HG02852 (cell line): ENCODE data around the gene GSN.
A peak's percentile ranks its signal among the peaks of the same experiment; 100 is the strongest.

Experiments
- ATAC-seq: cut with Tn5 transposase; IDR thresholded peaks from one replicate; pipeline ENCODE4 v1.9.1; 2021; ENCODE audit warnings: mild to moderate bottlenecking, moderate library complexity; ENCODE audit not compliant: unreplicated experiment

Gene GSN

DNA sequence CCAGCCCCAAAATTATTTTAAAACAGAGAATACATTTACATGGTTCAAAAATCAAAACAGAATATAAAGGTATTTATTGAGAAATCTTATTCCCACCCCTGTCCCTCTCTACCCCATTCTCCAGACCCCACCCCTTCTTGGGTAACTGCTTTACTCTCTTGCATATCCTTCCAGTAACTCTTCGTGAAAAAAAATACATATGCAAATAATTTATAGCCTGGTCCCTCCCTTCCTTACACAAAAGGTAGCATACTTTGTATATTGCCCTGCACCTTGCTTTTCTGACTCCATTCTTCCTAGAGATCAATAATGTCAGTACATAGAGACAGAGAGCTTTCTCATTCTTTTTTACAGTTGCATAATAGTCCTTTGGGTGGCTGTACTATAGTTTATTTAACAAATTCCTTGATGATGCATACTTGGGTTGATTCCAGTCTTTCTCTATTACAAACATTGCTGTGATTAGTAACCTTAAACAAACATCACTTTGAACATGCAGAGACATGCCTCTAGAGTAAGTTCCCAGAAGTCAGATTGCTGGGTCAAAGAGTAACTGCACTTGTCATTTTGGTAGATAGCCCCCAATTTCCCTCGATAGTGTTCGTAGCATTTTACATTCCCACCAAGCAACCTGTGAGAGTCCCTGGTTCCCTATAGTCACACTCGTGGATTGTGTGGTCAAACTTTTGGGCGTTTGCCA lies 54.2 kb downstream of the GSN start:
- ATAC-seq: no peak

DNA sequence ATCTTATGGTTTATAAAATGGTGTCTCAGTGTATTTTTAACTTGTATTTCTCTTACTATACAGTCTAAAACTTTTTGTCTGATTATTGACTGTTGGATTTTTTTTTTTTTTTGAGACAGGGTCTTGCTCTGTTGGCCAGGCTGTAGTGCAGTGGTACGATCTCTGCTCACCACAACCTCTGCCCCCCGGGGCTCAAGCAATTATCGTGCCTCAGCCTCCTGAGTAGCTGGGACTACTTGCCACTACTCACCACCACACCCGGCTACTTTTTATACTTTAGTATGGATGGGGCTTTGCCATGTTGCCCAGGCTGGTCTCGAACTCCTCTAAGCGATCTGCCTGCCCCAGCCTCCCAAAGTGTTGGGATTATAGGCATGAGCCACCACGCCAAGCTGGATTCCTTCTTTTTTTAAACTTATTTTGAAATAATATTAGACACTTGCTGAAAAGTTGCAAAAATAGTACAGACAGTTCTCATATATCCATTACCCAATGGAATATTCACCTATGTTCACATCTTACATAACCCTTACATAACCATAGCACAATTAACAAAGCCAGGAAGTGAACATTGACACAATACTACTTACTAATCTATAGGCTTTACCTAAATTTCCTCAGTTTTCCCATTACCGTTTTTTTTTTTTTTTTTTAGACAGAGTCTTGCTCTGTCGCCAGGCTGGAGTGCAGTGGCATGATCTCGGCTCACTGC lies 54.9 kb downstream of the GSN start:
- no peak for ATAC-seq

DNA sequence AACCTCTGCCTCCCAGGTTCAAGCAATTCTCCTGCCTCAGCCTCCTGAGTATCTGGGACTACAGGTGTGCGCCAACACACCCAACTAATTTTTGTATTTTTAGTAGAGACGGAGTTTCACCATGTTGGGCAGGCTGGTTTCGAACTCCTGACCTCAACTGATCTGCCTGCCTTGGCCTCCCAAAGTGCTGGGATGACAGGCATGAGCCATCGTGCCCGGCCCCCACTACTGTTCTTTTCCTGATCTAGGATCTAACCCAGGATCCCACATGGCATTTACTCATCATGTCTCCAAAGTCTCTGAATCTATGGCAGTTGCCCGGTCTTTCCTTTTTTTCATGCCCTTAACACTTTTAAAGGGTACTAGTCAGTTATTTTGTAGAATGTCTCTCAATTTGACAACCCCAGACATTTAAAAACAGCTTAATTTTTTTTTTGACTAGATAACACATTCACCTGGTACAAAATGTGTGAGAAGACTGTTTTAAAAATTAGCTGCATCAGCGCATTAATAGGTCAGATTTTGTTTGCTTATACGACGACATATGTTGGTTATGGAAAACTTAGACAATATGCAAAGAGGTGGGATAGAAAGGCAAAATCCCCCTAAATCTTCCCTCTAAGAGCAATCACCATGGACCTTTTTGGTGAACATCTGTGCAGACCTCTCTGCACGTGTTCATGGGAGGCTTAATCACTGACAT lies 55.6 kb downstream of the GSN start:
- no peak for ATAC-seq

DNA sequence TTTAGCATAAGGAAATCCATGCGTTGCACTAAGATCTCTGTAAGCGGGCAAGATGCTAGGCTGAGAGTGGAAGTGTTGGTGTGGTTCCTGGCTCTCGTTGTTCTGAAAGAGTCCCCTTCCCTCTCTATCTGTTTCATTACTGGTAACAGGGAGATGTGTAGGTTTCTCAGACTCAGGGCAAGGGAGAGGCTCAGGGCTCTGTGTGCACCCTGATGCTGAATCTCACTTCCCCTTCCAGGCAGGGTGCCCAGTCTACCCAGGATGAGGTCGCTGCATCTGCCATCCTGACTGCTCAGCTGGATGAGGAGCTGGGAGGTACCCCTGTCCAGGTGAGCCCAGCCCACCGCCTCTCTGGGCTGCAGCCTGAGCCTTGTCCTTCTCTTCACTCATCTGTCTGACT lies 56.4 kb downstream of the GSN start:
- ATAC-seq: no peak

DNA sequence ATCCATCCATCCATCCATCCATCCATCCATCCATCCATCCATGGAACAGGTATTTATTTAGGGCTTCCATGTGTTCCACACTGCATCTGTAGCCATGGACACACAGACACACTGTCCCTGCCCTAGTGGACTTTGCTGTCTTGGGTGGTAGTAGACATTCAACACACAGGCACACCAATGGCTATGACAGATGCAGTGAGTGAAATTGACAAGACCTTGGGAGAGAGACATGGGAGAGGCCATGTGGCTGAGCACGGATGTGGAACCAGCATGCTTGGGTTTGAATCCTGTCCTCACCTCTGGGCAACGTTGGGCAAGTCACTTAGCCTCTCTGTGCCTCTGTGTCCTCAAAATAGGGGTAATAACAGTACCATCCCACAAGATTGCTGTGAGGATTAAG lies 56.8 kb downstream of the GSN start:
- ATAC-seq: no peak

DNA sequence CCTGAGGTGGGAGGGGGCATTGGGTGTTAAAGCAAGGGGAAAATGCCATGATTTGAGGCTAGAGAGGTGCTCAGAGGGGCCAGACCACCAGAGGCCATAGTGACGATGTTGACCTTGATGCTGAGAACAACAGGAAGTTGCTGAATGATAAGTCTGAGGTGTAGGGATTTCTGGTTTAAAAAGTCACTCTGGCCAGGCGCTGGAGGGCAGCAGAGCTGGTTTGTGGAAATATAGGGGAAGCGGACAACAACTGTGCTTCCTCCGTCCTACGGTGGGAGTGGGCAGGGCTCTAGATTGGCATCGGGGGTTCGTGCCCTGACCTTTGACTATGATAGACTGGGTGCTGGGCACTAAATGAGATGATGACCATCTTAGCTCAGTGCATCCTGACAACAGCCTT lies 57.4 kb downstream of the GSN start:
- no peak for ATAC-seq

DNA sequence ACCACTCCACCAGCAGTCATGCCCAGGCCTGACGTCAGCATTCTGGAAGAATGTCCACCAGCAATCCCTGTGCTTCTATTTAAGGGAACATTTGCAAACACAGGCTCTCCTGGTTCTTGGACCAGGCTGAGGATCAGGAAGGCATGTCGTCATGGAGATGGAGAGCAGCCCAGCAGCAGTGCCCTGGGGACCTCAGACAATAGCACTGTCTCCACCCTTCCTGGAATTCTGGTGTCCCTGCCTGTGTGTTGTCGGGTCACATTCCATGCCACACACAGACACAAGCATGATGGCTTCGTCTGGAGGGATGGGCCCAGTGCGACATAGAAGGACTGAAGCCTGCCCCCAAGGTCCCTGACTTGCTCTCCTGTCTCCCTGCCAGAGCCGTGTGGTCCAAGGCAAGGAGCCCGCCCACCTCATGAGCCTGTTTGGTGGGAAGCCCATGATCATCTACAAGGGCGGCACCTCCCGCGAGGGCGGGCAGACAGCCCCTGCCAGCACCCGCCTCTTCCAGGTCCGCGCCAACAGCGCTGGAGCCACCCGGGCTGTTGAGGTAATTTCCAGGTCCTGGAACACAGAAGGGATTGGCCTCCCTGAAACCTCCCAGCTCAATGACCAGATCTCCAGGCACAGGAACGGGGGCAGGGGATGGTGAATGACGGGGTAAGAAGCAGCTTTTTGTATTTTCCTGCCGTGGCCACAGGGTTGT lies 58.3 kb downstream of the GSN start:
- no peak for ATAC-seq

DNA sequence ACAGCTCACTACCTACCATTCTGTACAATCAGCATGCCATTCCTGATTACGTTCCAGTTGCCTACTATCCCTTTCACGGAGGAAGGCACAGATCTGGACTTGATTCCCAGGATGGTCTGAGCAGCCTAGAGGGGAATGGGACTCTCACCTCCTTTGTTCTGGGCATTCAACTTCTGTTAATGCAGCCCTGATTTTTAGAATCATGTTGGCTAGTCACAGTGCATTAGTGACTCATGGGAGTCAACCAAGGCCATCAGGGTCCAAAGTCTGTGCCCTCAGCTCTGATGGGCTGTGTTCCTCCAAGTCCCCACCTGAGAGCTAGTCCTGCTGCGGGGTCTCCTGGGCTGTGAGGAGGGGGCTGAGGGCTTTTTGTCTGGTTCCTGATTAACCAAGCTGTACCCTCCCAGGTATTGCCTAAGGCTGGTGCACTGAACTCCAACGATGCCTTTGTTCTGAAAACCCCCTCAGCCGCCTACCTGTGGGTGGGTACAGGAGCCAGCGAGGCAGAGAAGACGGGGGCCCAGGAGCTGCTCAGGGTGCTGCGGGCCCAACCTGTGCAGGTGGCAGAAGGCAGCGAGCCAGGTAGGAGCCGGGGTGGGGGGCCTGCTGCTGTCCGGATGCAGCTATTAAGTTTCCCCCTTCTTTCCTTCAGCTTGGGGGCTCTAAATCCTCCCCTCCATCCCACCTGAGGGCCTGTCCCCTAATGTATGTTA lies 59.1 kb downstream of the GSN start:
- ATAC-seq: no peak

DNA sequence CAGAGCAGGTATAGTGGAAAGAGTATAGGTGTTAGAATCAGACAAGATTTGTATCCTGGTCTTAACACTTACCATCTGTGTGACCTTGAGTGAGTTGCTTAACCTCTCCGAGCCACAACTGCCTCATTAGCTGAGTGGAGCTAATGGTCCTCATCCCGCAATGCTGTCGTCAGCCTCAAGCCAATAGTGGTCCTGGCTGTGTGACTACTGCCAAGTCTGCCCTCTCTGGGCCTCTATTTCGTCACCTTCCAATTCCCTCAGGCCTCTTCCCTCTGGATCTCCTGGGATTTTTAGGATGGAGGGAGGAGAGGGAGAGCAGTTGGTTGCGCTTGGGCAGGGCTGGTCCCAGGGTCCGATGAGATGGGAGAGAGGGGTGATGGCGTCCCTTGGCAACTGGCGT lies 60.5 kb downstream of the GSN start:
- no peak for ATAC-seq

DNA sequence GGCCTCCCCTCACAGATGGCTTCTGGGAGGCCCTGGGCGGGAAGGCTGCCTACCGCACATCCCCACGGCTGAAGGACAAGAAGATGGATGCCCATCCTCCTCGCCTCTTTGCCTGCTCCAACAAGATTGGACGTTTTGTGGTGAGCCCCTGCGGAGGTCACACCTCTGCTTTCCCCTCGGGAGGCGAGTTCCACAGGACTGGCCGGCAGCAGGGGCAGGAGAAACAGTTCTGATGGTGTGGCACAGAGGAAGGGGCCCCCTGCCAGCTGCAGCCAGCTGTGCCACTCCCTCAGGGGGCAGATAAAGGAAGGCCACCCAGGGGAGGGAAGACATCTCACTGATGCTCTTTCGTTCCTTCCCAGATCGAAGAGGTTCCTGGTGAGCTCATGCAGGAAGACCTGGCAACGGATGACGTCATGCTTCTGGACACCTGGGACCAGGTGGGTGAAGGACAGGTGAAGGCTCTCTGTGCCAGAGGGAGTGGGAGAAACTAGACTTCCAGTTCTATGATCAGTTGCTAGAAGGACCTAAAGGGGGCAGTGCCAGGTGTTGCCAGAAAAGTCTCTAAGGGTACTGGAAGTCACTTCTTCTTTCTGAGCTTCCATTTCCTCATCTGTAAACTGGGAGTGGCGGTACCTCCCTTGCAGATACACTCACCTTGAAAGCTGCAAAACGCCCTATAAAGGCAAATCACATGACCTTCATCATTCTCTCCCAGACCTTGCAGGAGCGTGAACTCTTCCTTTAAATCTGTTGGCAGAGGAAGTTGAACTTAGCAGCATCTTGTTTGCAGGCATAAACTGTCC lies 61.1 kb downstream of the GSN start:
- no peak for ATAC-seq

DNA sequence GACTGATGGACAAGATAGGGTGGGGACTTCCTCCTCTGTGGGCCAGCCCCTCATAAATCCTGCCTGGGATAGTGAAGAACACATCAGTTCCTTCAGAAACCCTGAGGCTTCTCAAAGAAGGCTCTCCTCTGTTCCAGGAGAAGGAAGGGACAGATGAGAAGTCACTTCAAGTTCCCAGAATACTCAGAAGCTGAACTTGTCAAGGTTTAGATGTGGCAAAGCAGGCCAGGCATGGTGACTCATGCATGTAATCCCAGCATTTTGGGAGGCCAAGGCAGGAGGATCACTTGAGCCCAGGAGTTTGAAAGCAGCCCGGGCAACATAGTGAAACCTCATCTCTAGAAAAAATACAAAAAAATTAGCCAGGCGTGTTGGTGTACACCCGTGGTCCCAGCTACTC lies 63.6 kb downstream of the GSN start:
- no peak for ATAC-seq

DNA sequence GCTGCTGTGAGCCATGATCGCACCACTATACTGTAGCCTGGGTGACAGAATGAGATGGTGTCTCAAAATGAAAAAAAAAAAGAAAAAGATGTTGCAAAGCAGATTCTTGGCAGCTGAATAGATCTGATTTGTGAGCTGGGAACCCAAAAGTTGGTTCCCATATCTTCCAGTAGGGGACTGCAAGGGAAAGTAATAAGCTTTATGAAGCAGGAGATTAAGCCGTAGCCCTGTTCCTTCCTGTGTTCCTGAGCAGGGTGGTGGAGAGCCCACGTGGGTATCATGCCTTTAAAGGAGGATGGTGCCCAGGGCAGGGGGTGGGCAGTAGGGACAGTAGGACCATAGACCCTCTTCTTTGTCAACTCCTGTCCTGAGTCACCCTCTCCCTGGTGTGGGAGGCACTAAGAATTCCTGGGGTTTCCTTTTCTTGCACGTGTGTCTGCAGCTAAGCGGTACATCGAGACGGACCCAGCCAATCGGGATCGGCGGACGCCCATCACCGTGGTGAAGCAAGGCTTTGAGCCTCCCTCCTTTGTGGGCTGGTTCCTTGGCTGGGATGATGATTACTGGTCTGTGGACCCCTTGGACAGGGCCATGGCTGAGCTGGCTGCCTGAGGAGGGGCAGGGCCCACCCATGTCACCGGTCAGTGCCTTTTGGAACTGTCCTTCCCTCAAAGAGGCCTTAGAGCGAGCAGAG lies 64.2 kb downstream of the GSN start:
- ATAC-seq: no peak

DNA sequence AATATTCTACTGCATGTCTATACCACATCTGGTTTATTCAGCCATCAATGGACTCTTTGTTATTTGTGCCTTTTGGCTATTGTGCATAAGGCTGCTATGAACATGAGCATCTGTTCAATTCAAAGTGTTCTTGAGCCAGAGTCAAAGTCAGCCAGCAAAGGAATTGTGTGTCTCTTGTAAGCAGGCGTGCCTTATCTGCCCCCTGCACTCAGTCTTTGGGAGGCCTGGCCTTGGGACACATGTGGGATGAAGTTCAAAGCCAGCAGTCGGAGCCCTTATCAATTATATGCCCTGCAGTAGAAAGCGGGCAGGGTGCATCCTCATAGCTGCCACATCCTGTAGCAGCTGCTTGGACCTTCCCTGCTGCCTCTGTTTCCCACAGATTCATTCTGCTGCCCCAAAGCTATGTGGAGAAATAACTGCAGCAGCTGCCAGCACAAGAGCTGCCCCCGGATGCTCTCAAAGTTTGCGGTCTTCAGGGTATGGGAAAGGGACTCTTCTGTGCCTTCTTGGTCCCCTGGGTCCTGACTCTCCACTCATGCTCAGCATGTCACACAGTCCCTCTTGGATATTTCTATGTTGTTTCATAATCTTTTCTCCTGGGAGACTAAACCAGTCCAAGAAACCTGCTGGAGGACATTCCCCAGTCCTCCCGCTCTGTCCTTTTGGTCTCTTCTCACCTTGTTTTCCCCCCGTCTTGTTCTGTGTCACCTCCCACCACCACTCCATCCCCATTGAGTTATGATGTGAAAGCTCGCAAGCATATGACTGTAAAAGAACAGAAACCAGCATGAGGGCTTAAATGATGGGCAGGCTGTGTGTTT lies 66.2 kb downstream of the GSN start:
- no peak for ATAC-seq

DNA sequence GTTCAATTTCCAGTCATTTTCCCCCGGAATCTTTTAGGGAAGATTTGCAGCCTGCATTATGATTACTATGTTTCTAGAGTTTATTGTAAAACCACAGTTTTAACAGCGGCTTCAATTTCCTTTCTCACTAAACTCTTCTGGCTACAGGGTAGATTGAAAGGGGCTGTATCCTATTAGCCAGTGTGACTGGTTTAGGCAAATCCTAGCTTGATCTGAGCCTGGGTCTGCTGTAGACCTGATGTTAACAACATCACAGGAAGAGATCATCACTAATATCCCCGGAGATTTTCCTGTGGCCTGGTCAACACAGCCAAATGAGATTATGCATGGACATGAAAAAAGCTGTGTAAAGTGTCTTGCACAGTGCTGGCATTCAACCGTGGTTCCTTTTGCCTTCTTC lies 68.7 kb downstream of the GSN start:
- ATAC-seq: no peak

DNA sequence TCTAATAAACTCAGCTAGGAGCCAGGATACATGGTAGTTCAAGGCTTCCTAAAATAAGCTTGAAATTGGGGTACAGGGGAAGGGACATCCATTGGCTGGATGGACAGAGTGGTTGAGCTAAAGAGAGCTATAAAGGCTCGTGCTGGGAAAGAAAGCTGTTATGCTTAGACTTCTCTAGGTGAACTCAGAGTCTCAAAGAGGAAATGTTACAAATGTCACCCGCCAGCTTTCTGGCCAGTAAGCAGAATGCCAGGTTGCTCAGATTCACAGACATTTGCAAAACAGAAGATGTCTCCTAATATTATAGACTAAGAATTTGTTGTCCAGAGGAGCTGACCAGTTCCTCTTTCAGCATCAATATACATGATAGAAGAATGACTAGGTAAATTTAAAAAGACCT lies 71.5 kb downstream of the GSN start:
- no peak for ATAC-seq

DNA sequence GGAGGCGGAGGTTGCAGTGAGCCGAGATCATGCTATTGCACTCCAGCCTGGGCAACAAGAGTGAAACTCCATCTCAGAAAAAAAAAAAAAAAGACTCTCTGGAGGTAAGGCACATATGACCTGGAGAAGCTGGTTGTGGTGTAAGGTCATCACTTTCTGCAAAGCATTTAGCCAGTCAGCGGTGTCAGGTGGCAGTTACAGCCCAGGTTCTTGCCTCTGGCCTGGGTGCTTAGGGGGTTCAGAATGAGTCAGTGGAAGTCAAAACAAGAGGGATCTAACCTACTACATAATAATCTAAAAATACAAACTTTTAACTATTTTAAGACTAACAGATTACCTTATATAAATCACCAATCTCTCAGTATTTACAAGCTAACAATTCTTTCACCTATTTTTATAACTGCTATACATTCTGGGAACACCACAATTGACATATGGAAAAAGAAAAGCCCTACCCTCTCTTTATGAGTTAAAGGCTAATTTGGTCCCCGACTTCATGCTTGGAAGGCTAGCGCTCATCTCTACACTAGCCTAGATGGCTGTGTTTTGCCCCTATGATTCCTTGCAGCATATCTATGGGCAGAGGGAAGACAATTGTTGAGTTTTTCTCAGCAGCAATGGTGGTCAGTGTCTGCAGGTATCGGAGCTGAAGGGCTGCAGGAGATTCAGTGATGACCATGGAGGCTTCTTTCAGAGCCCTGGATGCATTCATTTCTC lies 72.9 kb downstream of the GSN start:
- ATAC-seq: peak; percentile 92

DNA sequence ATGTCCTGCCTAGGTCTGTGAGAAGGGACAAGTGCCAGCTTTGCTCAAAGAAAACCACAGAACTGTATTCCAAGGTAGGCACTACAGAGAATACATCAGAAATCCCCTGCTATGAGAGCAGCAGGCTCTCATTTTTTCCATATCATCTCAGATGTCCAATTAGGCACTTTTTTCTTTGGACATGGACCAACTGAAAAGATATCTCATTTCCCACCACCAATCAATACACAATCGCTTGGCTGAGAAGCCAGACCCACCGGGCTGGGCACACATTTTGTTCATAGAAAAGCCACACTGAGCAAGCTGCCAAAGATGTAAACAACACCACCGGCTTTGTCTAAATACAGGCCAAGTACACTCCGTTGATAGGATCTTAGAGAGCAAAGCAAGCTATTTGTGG lies 76.2 kb downstream of the GSN start:
- ATAC-seq: no peak

DNA sequence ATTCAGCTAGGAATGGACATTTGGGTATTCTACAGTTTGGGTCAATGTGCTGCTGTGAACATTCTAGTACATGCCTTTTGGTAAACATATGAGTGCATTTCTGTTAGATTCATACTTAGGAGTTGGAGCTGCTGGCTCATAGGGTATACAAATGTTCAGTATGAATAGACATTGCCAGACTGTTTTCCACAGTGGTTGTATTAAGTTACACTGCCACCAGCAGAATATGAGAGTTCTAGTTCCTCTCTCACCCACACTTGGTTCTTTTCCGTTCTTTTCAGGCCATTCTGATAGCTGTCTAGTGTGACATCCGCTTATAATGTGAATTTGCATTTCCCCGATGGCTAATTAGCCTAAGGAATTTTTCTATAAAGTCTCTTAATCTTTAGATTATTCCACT lies 77.1 kb downstream of the GSN start:
- ATAC-seq: no peak
